GM19193 (cell line): ENCODE measurements around the gene PEDS1.

ENCODE experiments used
- POLR2A ChIP-seq: IDR thresholded peaks from 4 replicates; pipeline ENCODE4 v1.6.1; 2011; ENCODE audit not compliant: insufficient read depth, insufficient read length; ENCODE audit errors: extremely low read depth

Gene PEDS1

DNA sequence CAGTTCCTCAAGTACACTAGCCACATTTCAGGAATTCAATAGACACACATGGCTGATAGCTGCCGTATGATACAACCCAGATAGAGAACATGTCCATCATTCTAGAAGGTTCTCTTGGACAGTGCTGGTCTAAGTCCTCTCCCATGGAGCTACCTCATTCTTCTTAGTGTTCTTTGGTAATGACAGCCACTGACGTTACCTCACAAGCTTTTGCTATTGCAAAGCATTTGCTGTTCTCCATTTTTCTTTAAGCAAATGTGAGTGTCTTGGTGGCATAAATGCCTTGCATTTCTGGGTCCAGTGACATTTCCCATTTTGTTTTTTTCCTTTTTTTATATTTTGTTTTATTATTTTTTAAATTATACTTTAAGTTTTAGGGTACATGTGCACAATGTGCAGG is 28.8 kb upstream of the PEDS1 start:
- no peak for TF ChIP-seq POLR2A

GRCh38 chr20:50181344-50181743 is 27.8 kb upstream of the PEDS1 start:
- TF ChIP-seq POLR2A = no peak

GRCh38 chr20:50175938-50176933 is 22.7 kb upstream of the PEDS1 start:
- no peak for TF ChIP-seq POLR2A

- no peak for TF ChIP-seq POLR2A
Measured at GRCh38 chr20:50174456-50174855, 20.9 kb upstream of the PEDS1 start.

DNA sequence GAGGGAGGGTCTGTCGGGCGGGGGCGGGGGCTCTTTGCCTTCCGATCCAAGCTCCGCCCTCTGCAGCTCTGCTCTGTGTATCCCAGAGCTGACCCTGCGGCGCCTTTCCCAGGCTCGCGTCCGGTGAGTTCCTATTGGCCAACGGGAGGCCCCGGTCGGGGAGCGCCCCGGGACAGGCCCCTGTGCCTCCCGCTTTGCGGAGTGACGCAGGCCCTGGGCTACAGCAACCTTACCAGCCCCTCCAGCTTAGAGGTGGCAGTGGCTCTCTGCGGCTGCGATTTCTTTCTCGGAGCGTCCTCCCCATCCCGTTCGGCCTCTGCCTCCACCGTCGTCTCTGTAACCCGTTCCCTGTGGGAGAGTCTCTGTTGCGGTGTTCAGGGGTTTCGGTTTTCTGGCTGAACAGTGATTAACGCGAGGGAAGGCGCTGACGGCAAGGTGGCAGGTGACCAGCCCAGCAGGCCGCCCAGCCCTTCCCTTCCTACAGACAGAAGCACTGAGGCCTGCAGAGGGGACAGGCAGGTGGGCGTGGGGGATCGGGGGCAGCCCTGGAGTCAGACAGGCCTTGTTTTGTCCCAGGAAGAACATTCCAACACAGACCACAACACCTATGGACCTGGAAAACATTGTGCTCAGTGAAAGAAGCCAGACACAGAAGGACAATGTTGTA is 19.0 kb upstream of the PEDS1 start:
- no peak for TF ChIP-seq POLR2A

DNA sequence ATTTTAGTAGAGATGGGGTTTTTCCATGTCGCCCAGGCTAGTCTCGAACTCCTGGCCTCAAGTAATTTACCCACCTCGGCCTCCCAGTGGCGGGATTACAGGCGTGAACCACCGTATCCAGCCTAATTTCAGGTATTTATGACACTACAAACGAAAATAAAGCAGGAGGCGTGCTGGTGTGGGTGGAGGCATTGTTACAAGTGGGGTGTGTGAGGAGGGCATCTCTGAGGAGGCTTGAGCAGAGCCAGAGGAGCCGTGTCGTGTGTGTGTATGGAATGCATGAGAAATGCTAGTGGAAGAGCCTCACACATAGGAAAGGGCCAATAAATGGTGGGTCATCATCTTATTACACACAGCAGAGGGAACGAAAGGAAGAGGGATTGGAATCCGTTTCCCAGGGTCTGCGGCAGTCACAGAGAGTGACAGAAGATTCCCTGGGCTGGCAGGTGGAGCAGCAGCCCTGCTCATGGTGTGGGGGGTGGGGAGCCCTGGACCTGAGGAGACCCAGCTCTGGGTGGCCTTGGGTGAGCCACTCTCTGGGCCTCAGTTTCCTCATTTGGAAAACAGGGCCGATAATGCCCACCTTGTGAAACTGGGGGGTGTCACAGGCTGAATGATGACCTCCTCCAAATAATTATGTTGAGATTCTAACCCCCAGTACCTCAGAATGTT is 17.2 kb upstream of the PEDS1 start:
- no peak for TF ChIP-seq POLR2A

DNA sequence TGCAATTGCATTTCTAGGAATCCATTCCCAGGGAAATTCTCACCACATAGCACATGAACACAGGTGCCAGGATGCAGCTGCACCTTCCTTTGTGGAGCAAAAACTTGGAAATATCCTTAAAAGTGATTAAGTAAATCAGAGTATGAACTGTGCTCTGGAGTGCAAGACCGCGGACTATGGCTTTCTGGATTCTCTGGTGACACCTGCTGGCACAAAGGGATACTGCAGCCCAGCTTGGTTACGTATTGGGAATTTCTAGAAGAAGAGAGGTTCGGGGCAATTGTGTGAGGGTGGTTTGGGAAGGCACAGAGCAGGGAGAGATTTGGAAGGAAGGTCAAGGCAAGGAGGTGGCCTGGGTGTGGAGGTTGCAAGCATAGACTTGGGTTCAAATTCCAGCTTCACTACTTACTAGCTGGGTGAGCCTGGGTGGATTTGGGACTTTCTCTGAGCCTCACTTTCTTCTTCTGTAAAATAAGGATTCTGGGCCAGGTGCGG is 15.9 kb upstream of the PEDS1 start:
- TF ChIP-seq POLR2A = no peak

DNA sequence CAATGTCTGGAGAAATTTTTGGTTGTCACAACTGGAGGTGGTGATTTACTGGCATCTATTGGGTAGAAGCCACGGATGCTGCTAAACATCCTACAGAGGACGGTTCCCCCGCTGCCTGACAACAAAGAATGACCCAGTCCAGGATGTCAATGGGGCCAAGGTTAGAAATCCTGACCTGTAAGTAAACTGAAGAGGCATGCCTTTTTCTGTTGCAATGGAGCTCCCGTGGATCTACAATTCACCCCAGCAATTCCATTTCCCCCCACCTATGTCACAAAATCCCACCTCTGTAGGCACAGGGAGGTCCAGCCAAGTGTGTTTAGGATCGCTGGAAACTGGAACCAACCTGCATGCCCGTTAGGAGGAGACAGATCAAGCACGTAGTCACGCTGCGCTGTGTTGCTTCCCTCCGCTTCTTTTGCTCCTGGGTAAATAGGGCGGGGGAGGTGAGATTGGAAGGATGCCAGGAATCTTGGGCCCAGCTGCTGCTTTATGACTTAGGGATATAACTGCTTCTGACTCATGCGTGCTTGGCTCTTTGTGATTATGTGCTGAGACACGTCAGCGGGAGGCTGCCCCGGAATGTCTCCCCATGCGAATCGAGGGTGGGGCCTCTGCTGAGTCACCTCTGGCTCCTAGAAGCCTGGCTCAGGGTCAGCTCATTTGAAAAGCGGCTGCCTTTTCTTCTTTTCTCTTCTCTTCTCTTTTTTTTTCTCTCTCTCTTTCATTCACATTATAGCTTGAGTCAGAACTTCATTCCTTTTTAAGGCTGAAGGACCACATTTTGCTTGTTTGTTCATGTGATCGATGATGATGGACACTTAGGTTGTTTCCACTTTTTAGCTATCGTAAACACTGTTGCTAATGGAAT is 12.4 kb upstream of the PEDS1 start:
- TF ChIP-seq POLR2A = peak; percentile 43

GRCh38 chr20:50163570-50164317 is 10.2 kb upstream of the PEDS1 start:
- TF ChIP-seq POLR2A = no peak

GRCh38 chr20:50153153-50153499 is 397 bp downstream of the PEDS1 start:
- no peak for TF ChIP-seq POLR2A

- TF ChIP-seq POLR2A = no peak
Measured at GRCh38 chr20:50152394-50153152, 950 bp downstream of the PEDS1 start.

DNA sequence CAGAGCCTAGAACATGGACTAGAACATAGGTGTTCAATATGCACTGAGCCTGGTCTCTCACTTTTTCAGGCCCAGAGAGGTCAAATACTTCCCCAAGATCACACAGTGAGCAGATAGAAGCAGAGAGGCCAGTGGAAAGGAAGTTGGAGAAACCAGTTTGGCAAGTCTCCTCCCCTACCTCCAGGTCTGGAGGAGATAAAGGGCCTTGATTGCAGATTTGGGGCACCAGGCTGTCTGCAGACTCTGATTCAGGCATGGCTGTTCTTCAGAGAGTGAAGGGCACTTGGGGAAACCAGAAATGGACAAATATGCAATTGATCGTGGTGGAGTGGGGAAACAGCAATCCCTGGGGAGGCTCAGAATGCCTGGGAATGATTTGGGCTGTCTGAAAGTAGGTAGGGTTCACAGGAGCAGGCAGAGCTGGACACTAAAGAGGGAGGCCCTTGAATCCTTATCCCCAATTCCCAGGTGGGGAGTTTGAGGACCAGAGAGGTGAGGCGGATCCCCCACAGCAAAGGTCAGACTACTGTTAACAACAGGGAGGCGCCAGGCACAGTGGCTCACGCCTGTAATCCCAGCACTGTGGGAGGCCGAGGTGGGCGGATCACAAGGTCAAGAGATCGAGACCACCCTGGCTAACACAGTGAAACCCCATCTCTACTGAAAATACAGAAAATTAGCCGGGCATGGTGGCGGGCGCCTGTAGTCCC is 2.3 kb downstream of the PEDS1 start:
- TF ChIP-seq POLR2A = no peak
